Limb (tissue), 2 donors: ENCODE data around the gene CEP112.
A peak's percentile ranks its signal among the peaks of the same experiment; 100 is the strongest.
"Not testable (repeated sequence)": the region's sequence is repeated elsewhere in the genome, so short reads cannot be mapped to it uniquely, and the experiment has no call there.

Source experiments
- DNase-seq, 2 donors: peaks; one replicate each; pipeline ENCODE4 v3.0.0-alpha.2; 2016; ENCODE audit errors: extremely low spot score in 2 of 2

The CEP112 gene

GRCh38 chr17:65742403-65743307, 449.3 kb downstream of the CEP112 start:
- DNase-seq = no peak

- no peak for DNase-seq
Observed at GRCh38 chr17:65741710-65742109, 450.2 kb downstream of the CEP112 start.

GRCh38 chr17:65739034-65739433, 452.9 kb downstream of the CEP112 start:
- DNase-seq = no peak

- no peak for DNase-seq
Observed at GRCh38 chr17:65737451-65737850, 454.5 kb downstream of the CEP112 start.

- DNase-seq = no peak
Observed at GRCh38 chr17:65733314-65733713, 458.6 kb downstream of the CEP112 start.

- DNase-seq = not testable (repeated sequence)
Observed at GRCh38 chr17:65732667-65733066, 459.3 kb downstream of the CEP112 start.

GRCh38 chr17:65730711-65731169, 461.2 kb downstream of the CEP112 start:
- DNase-seq = no peak

GRCh38 chr17:65729207-65729606, 462.7 kb downstream of the CEP112 start:
- no peak for DNase-seq

GRCh38 chr17:65727832-65728231, 464.1 kb downstream of the CEP112 start:
- DNase-seq = no peak

- no peak for DNase-seq
Observed at GRCh38 chr17:65727246-65727645, 464.7 kb downstream of the CEP112 start.

- DNase-seq = no peak
Observed at GRCh38 chr17:65723431-65724151, 468.3 kb downstream of the CEP112 start.

GRCh38 chr17:65718601-65719000, 473.3 kb downstream of the CEP112 start:
- DNase-seq = no peak

GRCh38 chr17:65712383-65713267, 479.3 kb downstream of the CEP112 start:
- DNase-seq = no peak

GRCh38 chr17:65711671-65712276, 480.2 kb downstream of the CEP112 start:
- DNase-seq = no peak

GRCh38 chr17:65707780-65708179, 484.2 kb downstream of the CEP112 start:
- DNase-seq = no peak

- DNase-seq = no peak
Observed at GRCh38 chr17:65704731-65705130, 487.2 kb downstream of the CEP112 start.

GRCh38 chr17:65703891-65704290, 488.0 kb downstream of the CEP112 start:
- no peak for DNase-seq

- DNase-seq = no peak
Observed at GRCh38 chr17:65699459-65699858, 492.5 kb downstream of the CEP112 start.

- DNase-seq = peak in 1 of 2 donors; percentile 32
Observed at GRCh38 chr17:65698381-65699061, 493.4 kb downstream of the CEP112 start.

- no peak for DNase-seq
Observed at GRCh38 chr17:65697661-65698060, 494.3 kb downstream of the CEP112 start.
